SK-N-SH treated with all-trans-retinoic acid at 6 μM for 48 hours (cell line): Measurements from ENCODE around the gene BSPRY.

Source experiments
- ATAC-seq: fragments of 200-7000 bp; cut with Tn5 transposase; 3 replicates; pipeline ENCODE4 v1.9.1; 2020; ENCODE audit warnings: mild to moderate bottlenecking, moderate library complexity
- ARNTL ChIP-seq: fragments of 450-650 bp; formaldehyde crosslinking; IDR thresholded peaks from 2 replicates; pipeline ENCODE4 v1.5.0; 2020; ENCODE audit warnings: low read depth, mild to moderate bottlenecking, moderate library complexity, borderline replicate concordance
- CREB5 ChIP-seq: fragments of 250-450 bp; sonication (Bioruptor Pico); IDR thresholded peaks from 2 replicates; pipeline ENCODE4 v1.5.1; 2020; ENCODE audit warnings: low read depth, mild to moderate bottlenecking, moderate library complexity
- CSDC2 ChIP-seq: fragments of 250-450 bp; sonication (Bioruptor Pico); IDR thresholded peaks from 2 replicates; pipeline ENCODE4 v1.5.0; 2020; ENCODE audit warnings: mild to moderate bottlenecking, moderate library complexity
- GLIS3 ChIP-seq: fragments of 250-450 bp; sonication (Bioruptor Pico); IDR thresholded peaks from 2 replicates; pipeline ENCODE4 v1.5.0; 2020; ENCODE audit warnings: mild to moderate bottlenecking, moderate library complexity
- OSR1 ChIP-seq: fragments of 250-450 bp; sonication (Bioruptor Pico); IDR thresholded peaks from 2 replicates; pipeline ENCODE4 v1.8.0; 2022; ENCODE audit warnings: moderate library complexity, mild to moderate bottlenecking, inconsistent platforms
- PATZ1 ChIP-seq: fragments of 250-450 bp; sonication (Bioruptor Pico); IDR thresholded peaks from 2 replicates; pipeline ENCODE4 v1.8.0; 2020; ENCODE audit warnings: mild to moderate bottlenecking, moderate library complexity, borderline replicate concordance
- SNAI2 ChIP-seq: fragments of 250-450 bp; sonication (Bioruptor Pico); IDR thresholded peaks from 2 replicates; pipeline ENCODE4 v1.5.0; 2020; ENCODE audit warnings: mild to moderate bottlenecking, moderate library complexity
- TCF4 ChIP-seq: fragments of 250-450 bp; sonication (Bioruptor Pico); IDR thresholded peaks from 2 replicates; pipeline ENCODE4 v1.8.0; 2021; ENCODE audit warnings: mild to moderate bottlenecking, moderate library complexity, borderline replicate concordance
- TOX ChIP-seq: fragments of 250-450 bp; sonication (Bioruptor Pico); IDR thresholded peaks from 2 replicates; pipeline ENCODE4 v1.8.0; 2021; ENCODE audit warnings: mild to moderate bottlenecking, moderate library complexity, borderline replicate concordance
- TSHZ2 ChIP-seq: fragments of 250-450 bp; sonication (Bioruptor Pico); IDR thresholded peaks from 2 replicates; pipeline ENCODE4 v1.5.0; 2020; ENCODE audit warnings: mild to moderate bottlenecking, moderate library complexity
- ZC3H10 ChIP-seq: fragments of 250-450 bp; sonication (Bioruptor Pico); IDR thresholded peaks from 2 replicates; pipeline ENCODE4 v1.5.1; 2021; ENCODE audit warnings: mild to moderate bottlenecking, moderate library complexity
- ZNF70 ChIP-seq: fragments of 450-650 bp; formaldehyde crosslinking; IDR thresholded peaks from 2 replicates; pipeline ENCODE4 v1.5.0; 2020; ENCODE audit warnings: mild to moderate bottlenecking, moderate library complexity
- ZNF8 ChIP-seq: fragments of 450-650 bp; formaldehyde crosslinking; IDR thresholded peaks from 2 replicates; pipeline ENCODE4 v1.5.0; 2020; ENCODE audit warnings: mild to moderate bottlenecking, moderate library complexity

BSPRY gene

GRCh38 chr9:113341712-113342410, 7.5 kb upstream of the BSPRY start:
- no peak for ATAC-seq
- TF ChIP-seq ARNTL (no peak), TCF4 (no peak), SNAI2 (CRISPR knock-in tag) (no peak), ZNF70 (CRISPR knock-in tag) (no peak), GLIS3 (CRISPR knock-in tag) (no peak), TSHZ2 (CRISPR knock-in tag) (no peak), TOX (CRISPR knock-in tag) (no peak), ZNF8 (no peak), CREB5 (no peak)

- peak; percentile 10; the same call in 1 of the 3 replicates for ATAC-seq
- no peak for TF ChIP-seq PATZ1 (CRISPR knock-in tag)
- TF ChIP-seq OSR1 (CRISPR knock-in tag): no peak
- TF ChIP-seq SNAI2 (CRISPR knock-in tag): no peak
- no peak for TF ChIP-seq CREB5
- TF ChIP-seq TCF4: no peak
- TF ChIP-seq, all 23 proteins: peak for 0
Observed at GRCh38 chr9:113343732-113344231, 5.6 kb upstream of the BSPRY start.

GRCh38 chr9:113345190-113345589, 4.2 kb upstream of the BSPRY start:
- no peak for TF ChIP-seq CREB5
- TF ChIP-seq ZC3H10 (CRISPR knock-in tag): no peak
- no peak for TF ChIP-seq TOX (CRISPR knock-in tag)
- no peak for TF ChIP-seq OSR1 (CRISPR knock-in tag)
- TF ChIP-seq GLIS3 (CRISPR knock-in tag): no peak
- TF ChIP-seq TSHZ2 (CRISPR knock-in tag): no peak
- ATAC-seq: no peak

DNA sequence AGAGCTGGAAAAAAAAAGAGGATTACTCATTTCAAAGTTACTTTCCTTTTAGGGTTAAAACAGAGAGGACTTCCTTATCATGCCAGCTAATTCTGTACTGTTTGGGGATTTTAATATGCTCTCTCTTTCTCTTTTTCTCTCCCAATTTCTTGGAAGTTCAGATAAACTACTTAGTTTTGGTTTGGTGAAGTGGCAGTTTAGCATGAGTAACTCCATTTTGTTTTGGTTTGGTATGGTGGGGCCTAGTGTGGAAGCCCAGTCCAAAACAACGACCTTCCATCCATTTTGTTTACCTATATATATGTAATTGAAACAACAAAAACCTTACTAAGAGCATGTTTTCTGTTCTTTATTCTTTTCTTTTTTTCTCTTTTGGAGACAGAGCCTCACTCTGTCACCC, 3.7 kb upstream of the BSPRY start:
- ATAC-seq: no peak
- TF ChIP-seq SNAI2 (CRISPR knock-in tag) (peak; percentile 56; the same call in 1 of the 2 replicates), CSDC2 (CRISPR knock-in tag) (no peak)
